SK-N-SH treated with all-trans-retinoic acid at 6 μM for 48 hours (cell line): ENCODE results near the gene MUC2.

Experiments used
- ARNTL ChIP-seq: fragments of 450-650 bp; formaldehyde crosslinking; IDR thresholded peaks from 2 replicates; pipeline ENCODE4 v1.5.0; 2020; ENCODE audit warnings: low read depth, mild to moderate bottlenecking, moderate library complexity, borderline replicate concordance
- CSDC2 ChIP-seq: fragments of 250-450 bp; sonication (Bioruptor Pico); IDR thresholded peaks from 2 replicates; pipeline ENCODE4 v1.5.0; 2020; ENCODE audit warnings: mild to moderate bottlenecking, moderate library complexity
- OSR1 ChIP-seq: fragments of 250-450 bp; sonication (Bioruptor Pico); IDR thresholded peaks from 2 replicates; pipeline ENCODE4 v1.8.0; 2022; ENCODE audit warnings: moderate library complexity, mild to moderate bottlenecking, inconsistent platforms
- PPARA ChIP-seq: fragments of 250-450 bp; sonication (Bioruptor Pico); IDR thresholded peaks from 2 replicates; pipeline ENCODE4 v1.5.0; 2020; ENCODE audit warnings: mild to moderate bottlenecking, borderline replicate concordance
- SNAI2 ChIP-seq: fragments of 250-450 bp; sonication (Bioruptor Pico); IDR thresholded peaks from 2 replicates; pipeline ENCODE4 v1.5.0; 2020; ENCODE audit warnings: mild to moderate bottlenecking, moderate library complexity
- TCF4 ChIP-seq: fragments of 250-450 bp; sonication (Bioruptor Pico); IDR thresholded peaks from 2 replicates; pipeline ENCODE4 v1.8.0; 2021; ENCODE audit warnings: mild to moderate bottlenecking, moderate library complexity, borderline replicate concordance
- TOX ChIP-seq: fragments of 250-450 bp; sonication (Bioruptor Pico); IDR thresholded peaks from 2 replicates; pipeline ENCODE4 v1.8.0; 2021; ENCODE audit warnings: mild to moderate bottlenecking, moderate library complexity, borderline replicate concordance
- ZC3H10 ChIP-seq: fragments of 250-450 bp; sonication (Bioruptor Pico); IDR thresholded peaks from 2 replicates; pipeline ENCODE4 v1.5.1; 2021; ENCODE audit warnings: mild to moderate bottlenecking, moderate library complexity
- ZFP3 ChIP-seq: fragments of 250-450 bp; sonication (Bioruptor Pico); IDR thresholded peaks from 2 replicates; pipeline ENCODE4 v1.5.0; 2020; ENCODE audit warnings: mild to moderate bottlenecking, moderate library complexity
- ZFP30 ChIP-seq: fragments of 450-650 bp; formaldehyde crosslinking; IDR thresholded peaks from 2 replicates; pipeline ENCODE4 v1.5.0; 2022; ENCODE audit warnings: mild to moderate bottlenecking, moderate library complexity
- TF ChIP-seq, protein P1 (sequence below): fragments of 250-450 bp; sonication (Bioruptor Pico); IDR thresholded peaks from 2 replicates; pipeline ENCODE4 v1.5.0; 2020; ENCODE audit warnings: mild to moderate bottlenecking, moderate library complexity
- TF ChIP-seq, protein P2 (sequence below): fragments of 250-450 bp; sonication (Bioruptor Pico); IDR thresholded peaks from 2 replicates; pipeline ENCODE4 v1.5.1; 2021; ENCODE audit warnings: mild to moderate bottlenecking, moderate library complexity
- TF ChIP-seq, protein P3 (sequence below): fragments of 250-450 bp; sonication (Bioruptor Pico); IDR thresholded peaks from 2 replicates; pipeline ENCODE4 v1.8.0; 2020; ENCODE audit warnings: mild to moderate bottlenecking, moderate library complexity, borderline replicate concordance
- TF ChIP-seq, protein P4 (sequence below): fragments of 250-450 bp; sonication (Bioruptor Pico); IDR thresholded peaks from 2 replicates; pipeline ENCODE4 v1.5.1; 2020; ENCODE audit warnings: low read depth, mild to moderate bottlenecking, moderate library complexity

DNA sequence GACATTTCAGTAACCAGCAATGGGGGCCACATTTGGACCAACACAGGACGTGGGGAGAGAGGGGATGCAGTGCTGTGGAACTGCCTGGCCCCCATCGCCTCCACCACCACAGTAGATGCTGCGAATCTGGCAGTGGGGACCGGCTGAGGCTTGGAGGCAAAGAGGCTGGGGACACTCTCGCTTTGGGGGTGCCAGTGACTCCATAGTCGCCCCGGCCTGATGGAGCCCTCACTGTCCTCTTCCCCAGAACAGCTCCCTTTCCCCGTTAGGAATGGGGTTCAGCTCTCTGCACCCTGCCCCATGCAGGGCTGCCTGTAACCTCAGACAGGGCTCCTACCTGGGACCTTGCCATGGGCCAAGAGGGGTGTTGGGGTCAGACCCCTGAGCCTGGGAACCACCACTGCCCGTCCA is 1.8 kb upstream of the MUC2 start:
- no peak for TF ChIP-seq CSDC2 (CRISPR knock-in tag)
- TF ChIP-seq TOX: no peak
- TF ChIP-seq, protein P1, sequence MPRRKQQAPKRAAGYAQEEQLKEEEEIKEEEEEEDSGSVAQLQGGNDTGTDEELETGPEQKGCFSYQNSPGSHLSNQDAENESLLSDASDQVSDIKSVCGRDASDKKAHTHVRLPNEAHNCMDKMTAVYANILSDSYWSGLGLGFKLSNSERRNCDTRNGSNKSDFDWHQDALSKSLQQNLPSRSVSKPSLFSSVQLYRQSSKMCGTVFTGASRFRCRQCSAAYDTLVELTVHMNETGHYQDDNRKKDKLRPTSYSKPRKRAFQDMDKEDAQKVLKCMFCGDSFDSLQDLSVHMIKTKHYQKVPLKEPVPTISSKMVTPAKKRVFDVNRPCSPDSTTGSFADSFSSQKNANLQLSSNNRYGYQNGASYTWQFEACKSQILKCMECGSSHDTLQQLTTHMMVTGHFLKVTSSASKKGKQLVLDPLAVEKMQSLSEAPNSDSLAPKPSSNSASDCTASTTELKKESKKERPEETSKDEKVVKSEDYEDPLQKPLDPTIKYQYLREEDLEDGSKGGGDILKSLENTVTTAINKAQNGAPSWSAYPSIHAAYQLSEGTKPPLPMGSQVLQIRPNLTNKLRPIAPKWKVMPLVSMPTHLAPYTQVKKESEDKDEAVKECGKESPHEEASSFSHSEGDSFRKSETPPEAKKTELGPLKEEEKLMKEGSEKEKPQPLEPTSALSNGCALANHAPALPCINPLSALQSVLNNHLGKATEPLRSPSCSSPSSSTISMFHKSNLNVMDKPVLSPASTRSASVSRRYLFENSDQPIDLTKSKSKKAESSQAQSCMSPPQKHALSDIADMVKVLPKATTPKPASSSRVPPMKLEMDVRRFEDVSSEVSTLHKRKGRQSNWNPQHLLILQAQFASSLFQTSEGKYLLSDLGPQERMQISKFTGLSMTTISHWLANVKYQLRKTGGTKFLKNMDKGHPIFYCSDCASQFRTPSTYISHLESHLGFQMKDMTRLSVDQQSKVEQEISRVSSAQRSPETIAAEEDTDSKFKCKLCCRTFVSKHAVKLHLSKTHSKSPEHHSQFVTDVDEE (CRISPR knock-in tag): no peak
- no peak for TF ChIP-seq ZFP30 (CRISPR knock-in tag)
- no peak for TF ChIP-seq ZFP3 (CRISPR knock-in tag)
- no peak for TF ChIP-seq ZC3H10 (CRISPR knock-in tag)
- TF ChIP-seq TCF4 (CRISPR knock-in tag): no peak
- TF ChIP-seq PPARA (CRISPR knock-in tag): no peak
- no peak for TF ChIP-seq OSR1 (CRISPR knock-in tag)
- TF ChIP-seq, protein P2, sequence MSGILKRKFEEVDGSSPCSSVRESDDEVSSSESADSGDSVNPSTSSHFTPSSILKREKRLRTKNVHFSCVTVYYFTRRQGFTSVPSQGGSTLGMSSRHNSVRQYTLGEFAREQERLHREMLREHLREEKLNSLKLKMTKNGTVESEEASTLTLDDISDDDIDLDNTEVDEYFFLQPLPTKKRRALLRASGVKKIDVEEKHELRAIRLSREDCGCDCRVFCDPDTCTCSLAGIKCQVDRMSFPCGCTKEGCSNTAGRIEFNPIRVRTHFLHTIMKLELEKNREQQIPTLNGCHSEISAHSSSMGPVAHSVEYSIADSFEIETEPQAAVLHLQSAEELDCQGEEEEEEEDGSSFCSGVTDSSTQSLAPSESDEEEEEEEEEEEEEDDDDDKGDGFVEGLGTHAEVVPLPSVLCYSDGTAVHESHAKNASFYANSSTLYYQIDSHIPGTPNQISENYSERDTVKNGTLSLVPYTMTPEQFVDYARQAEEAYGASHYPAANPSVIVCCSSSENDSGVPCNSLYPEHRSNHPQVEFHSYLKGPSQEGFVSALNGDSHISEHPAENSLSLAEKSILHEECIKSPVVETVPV: no peak
- TF ChIP-seq SNAI2: no peak
- TF ChIP-seq, protein P3, sequence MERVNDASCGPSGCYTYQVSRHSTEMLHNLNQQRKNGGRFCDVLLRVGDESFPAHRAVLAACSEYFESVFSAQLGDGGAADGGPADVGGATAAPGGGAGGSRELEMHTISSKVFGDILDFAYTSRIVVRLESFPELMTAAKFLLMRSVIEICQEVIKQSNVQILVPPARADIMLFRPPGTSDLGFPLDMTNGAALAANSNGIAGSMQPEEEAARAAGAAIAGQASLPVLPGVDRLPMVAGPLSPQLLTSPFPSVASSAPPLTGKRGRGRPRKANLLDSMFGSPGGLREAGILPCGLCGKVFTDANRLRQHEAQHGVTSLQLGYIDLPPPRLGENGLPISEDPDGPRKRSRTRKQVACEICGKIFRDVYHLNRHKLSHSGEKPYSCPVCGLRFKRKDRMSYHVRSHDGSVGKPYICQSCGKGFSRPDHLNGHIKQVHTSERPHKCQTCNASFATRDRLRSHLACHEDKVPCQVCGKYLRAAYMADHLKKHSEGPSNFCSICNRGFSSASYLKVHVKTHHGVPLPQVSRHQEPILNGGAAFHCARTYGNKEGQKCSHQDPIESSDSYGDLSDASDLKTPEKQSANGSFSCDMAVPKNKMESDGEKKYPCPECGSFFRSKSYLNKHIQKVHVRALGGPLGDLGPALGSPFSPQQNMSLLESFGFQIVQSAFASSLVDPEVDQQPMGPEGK (CRISPR knock-in tag): no peak
- TF ChIP-seq, protein P4, sequence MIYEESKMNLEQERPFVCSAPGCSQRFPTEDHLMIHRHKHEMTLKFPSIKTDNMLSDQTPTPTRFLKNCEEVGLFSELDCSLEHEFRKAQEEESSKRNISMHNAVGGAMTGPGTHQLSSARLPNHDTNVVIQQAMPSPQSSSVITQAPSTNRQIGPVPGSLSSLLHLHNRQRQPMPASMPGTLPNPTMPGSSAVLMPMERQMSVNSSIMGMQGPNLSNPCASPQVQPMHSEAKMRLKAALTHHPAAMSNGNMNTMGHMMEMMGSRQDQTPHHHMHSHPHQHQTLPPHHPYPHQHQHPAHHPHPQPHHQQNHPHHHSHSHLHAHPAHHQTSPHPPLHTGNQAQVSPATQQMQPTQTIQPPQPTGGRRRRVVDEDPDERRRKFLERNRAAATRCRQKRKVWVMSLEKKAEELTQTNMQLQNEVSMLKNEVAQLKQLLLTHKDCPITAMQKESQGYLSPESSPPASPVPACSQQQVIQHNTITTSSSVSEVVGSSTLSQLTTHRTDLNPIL: no peak
- TF ChIP-seq ARNTL: no peak
